Vagina (tissue), 2 donors: ENCODE data around the gene ENKD1. TPM values are rescaled to one million over a fixed set of nuclear protein-coding genes. Genes with fewer than 3 reads are reported as not detected.

ENCODE experiments used
- DNase-seq, 2 donors: peaks; one replicate each; pipeline ENCODE4 v3.0.0-alpha.2; 2017; ENCODE audit errors: extremely low spot score in 2 of 2
- H3K27ac ChIP-seq: fragments of 200-600 bp; sonication (generic); one replicate; pipeline ENCODE4 v1.5.1; 2019
- H3K27me3 ChIP-seq: fragments of 200-600 bp; sonication (generic); one replicate; pipeline ENCODE4 v1.5.1; 2019
- H3K36me3 ChIP-seq, 2 donors: fragments of 200-600 bp; sonication (generic); one replicate each; pipeline ENCODE4 v1.5.1; 2017 to 2019
- H3K4me1 ChIP-seq: fragments of 200-600 bp; sonication (generic); one replicate; pipeline ENCODE4 v1.5.1; 2019
- H3K4me3 ChIP-seq, 2 donors: fragments of 200-600 bp; sonication (generic); 1 replicate in 1 of 2; 2 replicates in 1 of 2; pipeline ENCODE4 v1.5.1; 2016 to 2019
- H3K9me3 ChIP-seq: fragments of 200-600 bp; sonication (generic); one replicate; pipeline ENCODE4 v1.5.1; 2019
- POLR2A ChIP-seq, 2 donors: fragments of 450-650 bp; IDR thresholded peaks; one replicate each; pipeline ENCODE4 v1.6.1; 2017; ENCODE audit warnings: antibody characterized with exemption in 2 of 2, mild to moderate bottlenecking in 2 of 2, moderate library complexity in 2 of 2
- POLR2AphosphoS5 ChIP-seq, 2 donors: sonication (generic); formaldehyde crosslinking; IDR thresholded peaks; one replicate each; pipeline ENCODE4 v1.9.0; 2017; ENCODE audit warnings: antibody characterized with exemption in 2 of 2, mild to moderate bottlenecking in 2 of 2, low read depth in 1 of 2; ENCODE audit not compliant: insufficient read depth in 1 of 2
- intact Hi-C: fragments of 100-400 bp; cut with DNase I; formaldehyde crosslinking; loops from one replicate; pipeline ENCODE4 v1.15.1; 2023
- total RNA-seq: library from RNA; depleted of rRNA; stranded (reverse); fragments of >200 nt; gene quantifications from one replicate; pipeline ENCODE4 v1.2.3, GENCODE V29; 2016
- TF ChIP-seq, protein P1 (sequence below), 3 experiments: fragments of 450-650 bp in 2 of 3; fragments of 200-600 bp in 1 of 3; sonication (generic) in 1 of 3; IDR thresholded peaks; one replicate each; pipeline ENCODE4 v1.5.1; 2017 to 2019; ENCODE audit warnings: antibody characterized with exemption in 3 of 3, mild to moderate bottlenecking in 2 of 3, moderate library complexity in 2 of 3

ENKD1 gene
- total RNA-seq, 1 donor from 2014 or later, result 14.7 TPM

DNA sequence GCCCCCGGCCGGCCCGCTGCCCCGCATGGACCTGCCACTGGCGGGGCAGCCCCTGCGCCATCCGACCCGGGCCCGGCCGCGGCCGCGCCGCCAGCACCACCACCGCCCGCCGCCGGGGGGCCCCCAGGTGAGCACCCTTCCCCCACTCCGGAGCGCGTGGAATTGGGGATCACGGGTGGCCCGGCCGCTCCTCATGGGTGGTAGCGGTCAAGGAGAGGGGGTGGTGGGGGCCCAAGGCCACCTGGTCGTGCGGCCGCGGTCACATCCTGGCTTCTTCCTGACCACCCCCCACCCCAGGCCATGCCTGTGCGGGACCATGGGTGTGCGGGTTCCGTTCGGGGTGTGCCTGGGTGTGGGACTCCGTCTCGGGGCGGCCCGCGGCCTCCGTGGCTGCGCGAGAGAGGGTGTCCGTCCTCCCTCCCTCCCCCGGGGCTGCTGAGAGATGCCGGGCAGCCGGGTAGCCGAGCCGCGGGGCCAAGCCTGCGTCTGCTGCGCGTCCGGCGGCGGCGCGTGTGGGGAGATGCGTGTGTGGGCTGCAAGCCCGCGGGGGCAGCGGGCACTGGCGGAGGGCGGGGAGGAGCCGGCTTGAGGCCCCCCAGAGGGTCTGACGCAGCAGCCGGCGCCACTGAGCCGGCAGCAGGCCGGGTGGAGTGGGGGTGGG is 13.3 kb downstream of the ENKD1 start:
- H3K36me3 ChIP-seq, result peaks cover 0 to 10% of the 10 kb centered on the region in 2 donors
- no peak for DNase-seq
- TF ChIP-seq POLR2A (IDR thresholded peaks at IDR 0.05) (no peak), POLR2AphosphoS5 (IDR thresholded peaks at IDR 0.05; ENCODE audit: insufficient read depth in 1 of 2, low read depth in 1 of 2) (no peak)
- TF ChIP-seq, protein P1, sequence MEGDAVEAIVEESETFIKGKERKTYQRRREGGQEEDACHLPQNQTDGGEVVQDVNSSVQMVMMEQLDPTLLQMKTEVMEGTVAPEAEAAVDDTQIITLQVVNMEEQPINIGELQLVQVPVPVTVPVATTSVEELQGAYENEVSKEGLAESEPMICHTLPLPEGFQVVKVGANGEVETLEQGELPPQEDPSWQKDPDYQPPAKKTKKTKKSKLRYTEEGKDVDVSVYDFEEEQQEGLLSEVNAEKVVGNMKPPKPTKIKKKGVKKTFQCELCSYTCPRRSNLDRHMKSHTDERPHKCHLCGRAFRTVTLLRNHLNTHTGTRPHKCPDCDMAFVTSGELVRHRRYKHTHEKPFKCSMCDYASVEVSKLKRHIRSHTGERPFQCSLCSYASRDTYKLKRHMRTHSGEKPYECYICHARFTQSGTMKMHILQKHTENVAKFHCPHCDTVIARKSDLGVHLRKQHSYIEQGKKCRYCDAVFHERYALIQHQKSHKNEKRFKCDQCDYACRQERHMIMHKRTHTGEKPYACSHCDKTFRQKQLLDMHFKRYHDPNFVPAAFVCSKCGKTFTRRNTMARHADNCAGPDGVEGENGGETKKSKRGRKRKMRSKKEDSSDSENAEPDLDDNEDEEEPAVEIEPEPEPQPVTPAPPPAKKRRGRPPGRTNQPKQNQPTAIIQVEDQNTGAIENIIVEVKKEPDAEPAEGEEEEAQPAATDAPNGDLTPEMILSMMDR (IDR thresholded peaks at IDR 0.05), result no peak
- H3K4me3 ChIP-seq, result peak overlapping the region; percentile 21 to 38
- no peaks in the 10 kb centered on the region for H3K9me3 ChIP-seq
- H3K27ac ChIP-seq, result no peak overlapping the region
- intact Hi-C loops, result no loop called here
- H3K27me3 ChIP-seq, result peaks cover 12% of the 10 kb centered on the region
- peaks cover 22% of the 10 kb centered on the region for H3K4me1 ChIP-seq

DNA sequence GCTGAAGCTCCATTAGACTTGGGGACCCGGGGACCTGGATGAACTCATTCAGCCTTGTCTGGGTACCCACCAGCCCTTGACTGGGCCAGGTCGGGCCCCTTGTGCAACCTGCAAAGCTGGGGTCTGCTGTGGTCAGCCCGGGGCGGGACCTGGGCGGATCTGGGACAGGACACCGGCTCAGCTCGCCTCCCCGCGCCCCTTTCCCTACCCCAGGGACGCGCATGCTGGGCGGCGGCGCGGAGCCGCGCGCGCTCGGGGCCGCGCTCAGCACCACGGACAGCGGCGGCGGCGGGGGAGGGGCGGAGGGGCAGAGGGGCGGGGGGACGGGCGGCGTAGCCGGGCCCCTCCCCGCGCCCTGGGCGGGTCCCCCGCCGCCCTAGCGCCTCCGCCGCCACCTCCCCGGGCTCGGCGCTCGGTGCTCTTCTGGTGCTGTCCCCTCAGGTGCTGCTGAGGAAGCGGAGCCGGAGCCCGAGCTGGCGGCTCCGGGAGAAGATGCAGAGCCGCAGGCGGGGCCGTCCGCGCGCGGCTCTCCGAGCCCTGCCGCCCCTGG is 13.9 kb downstream of the ENKD1 start:
- DNase-seq, result no peak
- H3K36me3 ChIP-seq, result peaks cover 0 to 10% of the 10 kb centered on the region in 2 donors
- H3K9me3 ChIP-seq, result no peaks in the 10 kb centered on the region
- H3K27ac ChIP-seq, result no peak overlapping the region
- peaks cover 25% of the 10 kb centered on the region for H3K4me1 ChIP-seq
- H3K27me3 ChIP-seq, result peaks cover 12% of the 10 kb centered on the region
- TF ChIP-seq POLR2AphosphoS5 (IDR thresholded peaks at IDR 0.05; ENCODE audit: insufficient read depth in 1 of 2, low read depth in 1 of 2), result no peak
- no peak for TF ChIP-seq POLR2A (IDR thresholded peaks at IDR 0.05)
- TF ChIP-seq, protein P1 (IDR thresholded peaks at IDR 0.05), result no peak
- peak overlapping the region; percentile 21 to 38 for H3K4me3 ChIP-seq
- intact Hi-C loops, result no loop called here

DNA sequence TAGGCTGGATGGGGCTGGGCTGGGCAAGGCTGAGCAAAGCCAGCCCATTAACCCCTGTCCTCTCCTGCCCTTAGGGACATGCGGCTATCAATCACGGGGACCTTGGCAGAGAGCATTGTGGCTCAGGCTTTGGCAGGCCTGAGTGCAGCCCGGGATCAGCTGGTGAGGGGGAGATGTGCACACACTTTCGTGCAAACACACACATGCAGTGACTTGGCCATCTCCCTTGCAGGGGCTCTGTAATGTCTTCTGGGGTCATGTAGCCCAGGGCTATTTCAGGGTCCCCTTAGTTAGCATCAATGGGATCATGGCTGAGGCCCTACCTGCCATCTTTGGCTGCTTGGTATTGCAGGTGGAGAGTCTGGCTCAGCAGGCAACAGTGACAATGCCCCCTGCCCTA is 14.7 kb downstream of the ENKD1 start:
- TF ChIP-seq, protein P1 (IDR thresholded peaks at IDR 0.05), result no peak
- TF ChIP-seq POLR2AphosphoS5 (IDR thresholded peaks at IDR 0.05; ENCODE audit: insufficient read depth in 1 of 2, low read depth in 1 of 2), result no peak
- no peak for TF ChIP-seq POLR2A (IDR thresholded peaks at IDR 0.05)
- no peak overlapping the region for H3K4me3 ChIP-seq
- intact Hi-C loops, result no loop called here
- peaks cover 0 to 2% of the 10 kb centered on the region in 2 donors for H3K36me3 ChIP-seq
- H3K9me3 ChIP-seq, result no peaks in the 10 kb centered on the region
- peaks cover 25% of the 10 kb centered on the region for H3K4me1 ChIP-seq
- DNase-seq, result no peak
- peaks cover 12% of the 10 kb centered on the region for H3K27me3 ChIP-seq
- no peak overlapping the region for H3K27ac ChIP-seq

DNA sequence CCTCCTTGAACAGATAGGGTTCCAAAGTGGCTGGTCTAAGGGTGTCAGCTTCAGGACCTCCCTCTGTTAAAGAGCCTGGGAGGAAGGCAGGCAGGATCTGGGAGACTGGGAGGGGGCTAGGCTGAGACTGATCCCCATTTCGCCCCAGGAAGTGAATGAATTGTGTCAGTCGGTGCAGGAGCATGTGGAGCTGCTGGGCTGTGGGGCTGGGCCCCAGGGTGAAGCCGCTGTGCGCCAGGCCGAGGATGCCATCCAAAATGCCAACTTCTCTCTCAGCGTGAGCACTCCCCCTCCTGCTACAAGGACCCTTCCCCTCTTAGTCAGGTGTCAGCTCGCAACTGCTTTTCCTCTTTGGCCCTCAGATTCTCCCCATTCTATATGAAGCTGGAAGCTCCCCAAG is 15.5 kb downstream of the ENKD1 start:
- no peak overlapping the region for H3K4me3 ChIP-seq
- DNase-seq, result no peak
- intact Hi-C loops, result no loop called here
- H3K4me1 ChIP-seq, result peaks cover 25% of the 10 kb centered on the region
- peaks cover 12% of the 10 kb centered on the region for H3K27me3 ChIP-seq
- H3K27ac ChIP-seq, result no peak overlapping the region
- no peaks in the 10 kb centered on the region for H3K36me3 ChIP-seq
- H3K9me3 ChIP-seq, result no peaks in the 10 kb centered on the region
- TF ChIP-seq POLR2AphosphoS5 (IDR thresholded peaks at IDR 0.05; ENCODE audit: insufficient read depth in 1 of 2, low read depth in 1 of 2) (no peak), POLR2A (IDR thresholded peaks at IDR 0.05) (no peak)
- TF ChIP-seq, protein P1 (IDR thresholded peaks at IDR 0.05), result no peak

DNA sequence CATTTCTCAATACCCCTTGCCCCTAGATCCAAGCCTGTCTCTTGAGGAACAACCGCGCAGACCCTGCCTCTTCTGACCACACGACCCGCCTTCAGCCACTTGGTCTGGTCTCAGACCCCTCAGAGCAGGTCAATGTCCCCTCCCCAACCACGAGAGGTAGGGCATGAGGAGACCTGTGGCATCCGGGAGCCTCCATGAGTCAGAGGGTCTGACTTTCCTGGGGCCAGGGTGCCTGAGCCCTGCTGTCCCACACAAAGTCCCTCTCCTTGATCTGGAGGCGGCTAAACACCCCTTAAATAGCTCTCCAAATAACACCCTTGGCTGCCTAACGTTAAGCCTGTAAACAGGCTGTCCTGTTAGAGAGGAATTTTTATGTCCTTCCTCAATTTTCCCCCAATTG is 16.5 kb downstream of the ENKD1 start:
- Histone ChIP-seq H3K27ac (no peak overlapping the region), H3K9me3 (no peaks in the 10 kb centered on the region), H3K4me1 (peaks cover 34% of the 10 kb centered on the region), H3K27me3 (peaks cover 17% of the 10 kb centered on the region), H3K36me3 (no peaks in the 10 kb centered on the region), H3K4me3 (no peak overlapping the region)
- intact Hi-C loops, result no loop called here
- no peak for TF ChIP-seq POLR2AphosphoS5 (IDR thresholded peaks at IDR 0.05; ENCODE audit: insufficient read depth in 1 of 2, low read depth in 1 of 2)
- TF ChIP-seq, protein P1 (IDR thresholded peaks at IDR 0.05), result no peak
- no peak for TF ChIP-seq POLR2A (IDR thresholded peaks at IDR 0.05)
- DNase-seq, result no peak
